Activated naive CD4-positive, alpha-beta T cell treated with anti-CD3 and anti-CD28 coated beads, Interleukin-2, amount 50 U/mL, for 16 hours (primary cell): ENCODE data around the gene ETFDH.
"Not testable (repeated sequence)": the region's sequence is repeated elsewhere in the genome, so short reads cannot be mapped to it uniquely, and the experiment has no call there.

Experiments
- DNase-seq: peaks from one replicate; pipeline ENCODE4 v3.0.0-alpha.2; 2020

Gene ETFDH

GRCh38 chr4:158671915-158672806, at the start of gene ETFDH:
Gene ETFDH, plus strand, starts transcription at chr4:158672296. Its CDS starts 161 bp downstream, at chr4:158672457.
- peak; percentile 98 for DNase-seq

GRCh38 chr4:158624889-158625478, 47.1 kb upstream of the ETFDH start:
- no peak for DNase-seq

GRCh38 chr4:158625544-158625943, 46.6 kb upstream of the ETFDH start:
- no peak for DNase-seq

GRCh38 chr4:158630893-158631292, 41.2 kb upstream of the ETFDH start:
- no peak for DNase-seq

- DNase-seq, result no peak
Observed at GRCh38 chr4:158636619-158637018, 35.5 kb upstream of the ETFDH start.

- no peak for DNase-seq
Observed at GRCh38 chr4:158644356-158644755, 27.7 kb upstream of the ETFDH start.

- DNase-seq, result no peak
Observed at GRCh38 chr4:158644760-158645159, 27.3 kb upstream of the ETFDH start.

GRCh38 chr4:158649111-158649680, 22.9 kb upstream of the ETFDH start:
- DNase-seq, result no peak

GRCh38 chr4:158652920-158653319, 19.2 kb upstream of the ETFDH start:
- DNase-seq, result no peak

- no peak for DNase-seq
Observed at GRCh38 chr4:158656439-158656838, 15.7 kb upstream of the ETFDH start.

- no peak for DNase-seq
Observed at GRCh38 chr4:158657291-158657690, 14.8 kb upstream of the ETFDH start.

GRCh38 chr4:158663255-158663654, 8.8 kb upstream of the ETFDH start:
- DNase-seq, result not testable (repeated sequence)

- DNase-seq, result not testable (repeated sequence)
Observed at GRCh38 chr4:158663707-158664625, 8.1 kb upstream of the ETFDH start.

GRCh38 chr4:158664806-158665205, 7.3 kb upstream of the ETFDH start:
- no peak for DNase-seq

GRCh38 chr4:158666892-158667291, 5.2 kb upstream of the ETFDH start:
- DNase-seq, result no peak

- DNase-seq, result peak; percentile 38
Observed at GRCh38 chr4:158667651-158668198, 4.4 kb upstream of the ETFDH start.

- DNase-seq, result no peak
Observed at GRCh38 chr4:158669310-158669709, 2.8 kb upstream of the ETFDH start.

GRCh38 chr4:158670975-158671664, 976 bp upstream of the ETFDH start:
- peak; percentile 68 for DNase-seq

- DNase-seq, result no peak
Observed at GRCh38 chr4:158671665-158671914, 506 bp upstream of the ETFDH start, which contains the start of gene C4orf46. Gene C4orf46, minus strand, starts transcription at chr4:158671887. Its CDS starts 86 bp downstream, at chr4:158671801.

GRCh38 chr4:158673633-158674032, 1.5 kb downstream of the ETFDH start:
- no peak for DNase-seq

GRCh38 chr4:158676076-158676475, 4.0 kb downstream of the ETFDH start:
- no peak for DNase-seq

GRCh38 chr4:158678767-158679166, 6.7 kb downstream of the ETFDH start:
- DNase-seq, result no peak
